ENCODE results near the gene C2orf69.

GRCh38 chr2:199956062-199956380, 44.9 kb downstream of the C2orf69 start:
- TF ChIP-seq TAF1 (IDR thresholded peaks at IDR 0.05; ENCODE audit: low read depth, low read length) (no peak), POLR2A (IDR thresholded peaks at IDR 0.05; ENCODE audit: low read depth, low read length) (no peak), PAX5 (IDR thresholded peaks at IDR 0.05; ENCODE audit: insufficient read depth, low read length, severe bottlenecking) (no peak), SPI1 (IDR thresholded peaks at IDR 0.05; ENCODE audit: low read depth, low read length) (no peak)
